HTR-8/SVneo (cell line): ENCODE measurements around the gene GNG4.
"Not testable (repeated sequence)": the region's sequence is repeated elsewhere in the genome, so short reads cannot be mapped to it uniquely, and the experiment has no call there.

Experiments
- DNase-seq: peaks from one replicate; pipeline ENCODE4 v3.0.0; 2011; ENCODE audit warnings: low spot score, mixed read lengths; ENCODE audit not compliant: insufficient read length
- FAIRE-seq: peaks from 2 replicates; lab custom pipeline; 2011; peaks lifted over from hg19 to GRCh38; lab: Jason Lieb, UNC

Gene GNG4

DNA sequence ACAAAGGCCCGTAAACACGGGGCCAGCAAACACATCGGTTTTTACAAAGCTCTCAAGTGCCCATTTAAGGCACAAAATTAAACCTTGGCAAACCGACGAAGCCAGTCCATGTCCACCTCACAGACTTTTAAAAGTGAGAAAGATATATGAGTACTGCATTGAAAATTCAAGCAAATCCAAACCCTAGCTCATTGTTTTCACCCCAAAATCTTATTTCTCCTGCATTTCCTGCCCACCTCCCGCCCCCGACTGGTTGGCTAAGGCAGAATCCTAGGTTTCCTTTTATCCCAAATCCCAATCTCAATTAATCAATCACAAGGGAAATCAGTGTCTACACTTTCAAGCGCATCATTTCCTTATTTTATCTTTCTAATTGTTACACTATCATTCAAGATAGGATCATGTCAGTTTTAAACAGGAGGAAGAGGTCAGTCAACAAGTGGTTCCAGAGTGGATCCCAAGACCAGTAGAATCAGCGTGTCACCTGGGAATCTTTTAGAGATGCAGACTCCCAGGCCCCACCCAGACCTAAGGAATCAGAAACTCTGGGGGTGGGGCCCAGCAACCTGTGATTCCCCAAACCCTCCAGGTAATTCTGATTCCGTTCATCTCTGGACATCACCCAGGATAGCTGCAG, 1.7 kb upstream of the GNG4 start:
- DNase-seq (no peak), FAIRE-seq (no peak)

GRCh38 chr1:235650341-235651169, 971 bp upstream of the GNG4 start:
- FAIRE-seq: peak; percentile 66

DNA sequence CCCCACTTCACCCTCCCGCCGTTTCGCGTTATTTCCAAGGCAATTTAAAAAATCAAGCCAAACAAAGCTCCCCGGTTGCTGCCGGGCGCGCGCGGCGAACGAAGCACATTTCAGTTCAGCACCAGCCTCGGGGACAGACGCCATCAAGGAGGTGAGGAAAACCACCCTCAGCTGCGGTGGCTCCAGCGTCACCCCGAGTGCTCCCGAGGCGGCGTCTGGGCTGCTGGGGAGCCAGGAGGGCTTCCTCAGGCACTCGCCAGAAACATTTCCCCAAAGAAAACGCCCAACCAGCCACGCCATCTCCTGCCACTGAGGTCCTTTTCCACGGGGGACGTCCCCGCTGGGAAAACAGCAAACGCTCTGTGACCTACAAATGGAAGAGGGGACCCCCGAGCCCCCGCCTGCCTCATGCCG, 623 bp downstream of the GNG4 start:
- peak; percentile 36 for FAIRE-seq

More at GRCh38 chr1:235650341-235651169, 971 bp upstream of the GNG4 start:
- peak; percentile 38 for DNase-seq

GRCh38 chr1:235648407-235648907, 1.1 kb downstream of the GNG4 start:
- no peak for DNase-seq
- FAIRE-seq: no peak

More for the DNA sequence above, 623 bp downstream of the GNG4 start:
- DNase-seq: peak; percentile 69

- not testable (repeated sequence) for DNase-seq, FAIRE-seq
These were observed 2.0 kb downstream of the GNG4 start for GRCh38 chr1:235647537-235647936.

DNA sequence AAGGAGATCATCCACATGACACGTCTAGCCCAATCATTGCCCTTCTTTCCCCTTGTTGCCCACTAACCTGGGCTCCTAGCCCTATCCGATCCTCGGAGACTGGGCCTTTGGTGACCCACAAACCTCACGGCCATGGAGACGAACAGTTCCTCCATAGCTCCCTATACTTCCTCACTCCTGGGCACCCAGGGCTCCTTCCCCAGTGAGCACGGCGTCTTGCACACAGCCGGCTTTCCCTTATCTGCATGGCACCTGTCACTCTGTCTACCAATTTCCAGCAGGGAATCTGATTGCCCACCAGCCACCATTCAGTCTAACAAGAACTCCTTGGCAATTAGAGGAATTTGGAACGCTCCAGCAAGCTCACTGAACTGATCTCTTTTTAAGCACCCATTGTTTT, 3.1 kb downstream of the GNG4 start:
- DNase-seq: no peak
- FAIRE-seq: no peak

DNA sequence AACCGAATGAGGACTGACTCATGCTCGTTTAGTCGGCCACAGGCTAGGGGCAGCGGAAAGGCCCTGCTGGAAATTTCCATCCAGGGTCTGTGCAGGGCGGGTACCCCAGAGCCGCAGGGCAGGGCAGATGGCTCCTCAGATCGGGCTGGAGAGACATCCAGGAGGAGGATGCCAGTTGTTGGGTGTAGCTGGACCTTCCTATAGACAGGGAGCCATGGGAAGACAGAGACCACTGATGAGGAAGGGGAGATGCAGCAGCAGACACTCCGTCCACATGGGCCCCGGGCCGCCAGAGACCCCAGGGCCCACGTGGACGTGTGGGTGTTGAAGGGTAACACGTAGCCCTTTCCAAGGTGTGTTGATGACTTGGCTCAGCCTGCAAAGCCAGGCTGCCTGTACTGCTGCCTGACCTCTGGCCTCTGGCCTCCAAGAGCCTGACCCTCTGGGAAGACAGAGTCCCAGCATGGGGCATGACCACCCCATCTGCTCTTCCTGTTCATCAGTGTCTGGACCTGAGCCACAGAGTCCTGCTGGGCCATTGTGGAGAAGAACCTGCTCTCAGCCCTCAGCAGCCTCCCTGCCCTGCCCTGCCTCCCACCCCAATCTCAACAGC, 4.8 kb downstream of the GNG4 start:
- DNase-seq: no peak
- no peak for FAIRE-seq

- DNase-seq (no peak), FAIRE-seq (no peak)
These were observed 5.5 kb downstream of the GNG4 start for GRCh38 chr1:235643837-235644692.

- FAIRE-seq (no peak), DNase-seq (no peak)
These were observed 6.6 kb downstream of the GNG4 start for GRCh38 chr1:235642943-235643371.

DNA sequence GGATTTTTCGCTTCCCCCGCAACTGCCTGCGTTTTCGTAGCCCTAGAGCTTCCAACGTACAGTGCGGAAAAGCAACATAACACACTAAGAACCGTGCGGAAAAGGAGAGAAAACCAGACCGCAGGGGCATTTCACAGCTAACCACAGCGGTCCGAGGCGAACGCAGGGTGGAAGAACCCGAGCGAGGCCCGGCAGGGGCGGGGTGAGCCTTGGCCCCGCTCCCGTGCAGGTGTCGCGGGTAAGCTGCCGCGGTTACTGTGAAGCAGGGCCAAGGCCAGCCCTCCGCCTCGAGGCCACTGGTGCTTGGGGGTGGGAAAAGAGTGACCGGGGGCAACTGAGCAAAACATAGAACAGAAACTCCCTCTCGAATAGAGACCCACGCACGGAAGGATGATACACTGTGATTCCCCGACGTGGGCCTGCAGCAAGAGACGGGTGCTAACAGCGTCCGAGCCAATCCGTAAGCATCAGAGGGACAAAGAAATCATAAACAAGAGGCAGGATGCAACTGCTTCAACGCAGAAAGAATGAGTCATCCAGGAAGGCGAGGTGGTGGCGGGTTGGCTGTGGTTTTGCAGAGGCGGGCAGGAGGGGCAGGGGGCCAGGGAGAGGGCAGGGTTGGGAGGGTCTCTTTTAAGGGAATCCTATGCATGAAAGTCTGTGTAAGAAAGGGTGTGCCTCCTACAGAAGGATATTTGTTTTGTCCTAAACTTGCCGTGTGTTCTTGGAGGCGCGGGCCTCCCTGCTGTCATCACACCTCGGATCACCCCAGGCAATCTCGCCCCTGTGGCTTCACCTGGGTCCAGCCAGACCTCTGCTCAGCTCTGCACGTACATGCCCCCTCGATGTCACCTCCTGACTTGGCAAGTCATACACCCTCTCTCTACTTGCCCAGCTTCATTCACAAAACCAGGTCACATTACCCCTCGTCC, 7.3 kb downstream of the GNG4 start:
- peak; percentile 73 for DNase-seq
- FAIRE-seq: peak; percentile 83

DNA sequence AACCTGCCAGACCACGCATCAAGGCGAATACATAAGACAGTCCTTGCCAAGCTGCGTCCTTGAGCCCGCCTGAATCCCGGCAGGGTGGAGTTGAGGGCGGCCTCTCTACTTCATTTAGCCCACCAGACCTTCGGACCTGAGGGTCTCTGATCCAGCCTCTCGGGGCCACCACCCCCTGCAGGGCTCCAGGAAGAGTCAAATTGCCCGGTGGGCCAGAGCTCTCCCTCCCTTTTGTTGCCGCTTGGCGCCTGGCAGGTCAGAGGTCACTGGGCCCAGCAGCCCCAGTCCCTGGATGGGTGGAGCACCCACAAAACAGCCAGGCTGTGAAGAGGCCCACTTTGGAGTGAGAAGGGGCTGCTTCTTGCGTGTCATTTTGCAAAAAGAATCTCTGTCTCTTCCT, 9.0 kb downstream of the GNG4 start:
- DNase-seq (no peak), FAIRE-seq (no peak)

DNA sequence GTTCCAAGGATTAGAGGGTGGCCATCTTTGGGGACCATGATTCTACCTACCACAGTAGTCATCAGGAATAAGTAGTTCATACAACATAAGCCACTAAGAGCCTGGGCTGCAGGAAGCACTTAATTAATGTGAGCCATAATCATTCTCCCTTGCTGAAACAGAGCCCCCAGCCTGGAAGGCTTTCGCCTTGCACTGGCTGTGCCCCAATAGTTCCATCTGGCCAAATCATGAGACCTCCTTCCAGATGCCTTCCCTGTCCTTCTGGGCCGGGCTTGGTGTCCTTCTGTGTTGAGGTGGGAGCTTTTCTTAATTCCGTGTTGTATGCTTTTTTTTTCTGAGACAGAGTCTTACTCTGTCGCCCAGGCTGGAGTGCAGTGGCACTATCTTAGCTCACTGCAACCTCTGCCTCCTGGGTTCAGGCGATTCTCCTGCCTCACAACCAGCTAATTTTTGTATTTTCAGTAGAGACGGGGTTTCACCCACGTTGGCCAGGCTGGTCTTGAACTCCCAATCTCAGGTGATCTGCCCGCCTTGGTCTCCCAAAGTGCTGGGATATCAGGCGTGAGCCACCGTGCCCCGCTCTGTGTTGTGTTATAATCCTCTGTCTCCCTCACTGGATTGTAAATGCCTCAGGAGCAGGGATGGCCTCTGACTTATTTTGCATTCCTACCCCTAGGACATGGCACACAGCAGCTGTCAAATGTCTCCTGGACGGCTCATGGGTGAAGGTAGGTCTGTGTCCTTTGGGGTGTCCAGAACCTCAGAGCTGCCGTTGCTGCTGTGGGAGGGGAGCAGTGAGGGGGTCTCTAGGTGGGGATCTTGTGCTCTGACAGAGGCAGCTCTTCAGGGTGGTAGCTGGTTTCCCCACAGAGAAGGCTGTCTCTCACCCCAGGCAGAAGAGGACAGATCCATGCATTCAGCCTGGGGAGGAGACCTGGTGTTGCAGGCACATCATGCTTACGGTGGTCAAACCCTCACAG, 10.1 kb downstream of the GNG4 start:
- FAIRE-seq (no peak), DNase-seq (no peak)

GRCh38 chr1:235638612-235639011, 11.0 kb downstream of the GNG4 start:
- FAIRE-seq, DNase-seq: not testable (repeated sequence)

- no peak for FAIRE-seq
These were observed 11.6 kb downstream of the GNG4 start for GRCh38 chr1:235637756-235638534.

DNA sequence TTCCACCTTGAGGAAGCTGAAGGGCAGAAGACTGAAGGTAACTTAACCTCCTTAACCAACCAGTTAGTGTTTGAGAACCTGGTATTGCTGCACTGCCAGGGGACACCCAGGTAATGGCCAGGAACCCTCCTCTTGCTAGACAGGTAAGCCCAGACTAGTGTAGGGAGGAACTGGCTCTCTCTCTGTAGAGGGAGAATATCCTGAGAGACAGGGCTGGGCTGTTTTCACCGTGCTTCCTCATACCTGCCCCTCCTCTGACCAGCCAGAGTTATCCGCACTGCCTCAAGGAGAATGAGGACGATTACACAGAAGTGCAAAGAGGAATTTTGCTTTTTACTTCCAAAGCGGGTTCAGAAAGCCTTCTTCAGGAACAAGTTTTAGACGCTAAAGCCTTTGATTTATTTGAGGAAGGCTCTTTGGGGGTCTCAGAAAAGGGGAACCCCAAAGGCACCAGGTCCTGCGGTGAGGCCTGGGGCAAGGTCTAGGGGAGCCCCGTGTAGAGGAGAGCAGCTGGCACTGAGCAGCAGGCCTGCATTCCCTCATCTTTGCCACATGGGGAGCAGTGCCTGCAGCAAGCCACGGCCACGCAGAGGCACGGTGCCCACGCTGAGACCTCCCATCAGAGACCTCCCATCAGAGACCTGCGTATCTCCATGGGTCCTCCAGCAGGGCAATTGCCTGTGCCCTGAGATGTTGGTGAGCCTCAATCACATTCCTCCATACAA, 13.5 kb downstream of the GNG4 start:
- no peak for DNase-seq
- FAIRE-seq: no peak

More at GRCh38 chr1:235637756-235638534, 11.6 kb downstream of the GNG4 start:
- DNase-seq: no peak
